Naive B cell (primary cell): ENCODE measurements around the gene PLD2. TPM values are rescaled to one million over a fixed set of nuclear protein-coding genes. Genes with fewer than 3 reads are reported as not detected.

ENCODE experiments used
- ATAC-seq, 2 donors: fragments of 150-1000 bp; cut with Tn5 transposase; 2 replicates each; pipeline ENCODE4 v1.10.0; 2021; ENCODE audit warnings: low read depth in 2 of 2, mild to moderate bottlenecking in 2 of 2, moderate library complexity in 2 of 2
- DNase-seq: peaks from one replicate; pipeline ENCODE4 v3.0.0; 2022
- H3K27ac Mint-ChIP-seq, 6 donors: one replicate each; pipeline ENCODE4 v1.8.0; 2020 to 2022; ENCODE audit warnings: mild to moderate bottlenecking in 6 of 6, mixed read lengths in 6 of 6, moderate library complexity in 5 of 6, inconsistent platforms in 2 of 6
- H3K27me3 Mint-ChIP-seq, 3 donors: one replicate each; pipeline ENCODE4 v1.8.0; 2021 to 2022; ENCODE audit warnings: mixed read lengths in 3 of 3, mild to moderate bottlenecking in 1 of 3
- H3K36me3 Mint-ChIP-seq, 2 donors: one replicate each; pipeline ENCODE4 v1.8.0; 2020 to 2022; ENCODE audit warnings: mixed read lengths in 2 of 2, inconsistent platforms in 1 of 2, mild to moderate bottlenecking in 1 of 2
- H3K4me1 Mint-ChIP-seq, 3 donors: one replicate each; pipeline ENCODE4 v1.8.0; 2020 to 2022; ENCODE audit warnings: mixed read lengths in 3 of 3, inconsistent platforms in 1 of 3, mild to moderate bottlenecking in 1 of 3, moderate library complexity in 1 of 3
- H3K4me3 Mint-ChIP-seq, 8 donors: one replicate each; pipeline ENCODE4 v1.8.0; 2020 to 2022; ENCODE audit warnings: mild to moderate bottlenecking in 8 of 8, mixed read lengths in 8 of 8, moderate library complexity in 8 of 8, inconsistent platforms in 2 of 8
- H3K9me3 Mint-ChIP-seq, 7 donors: one replicate each; pipeline ENCODE4 v1.8.0; 2020 to 2022; ENCODE audit warnings: mixed read lengths in 7 of 7, mild to moderate bottlenecking in 5 of 7, inconsistent platforms in 2 of 7, moderate library complexity in 1 of 7
- polyA plus RNA-seq, 6 donors: library from polyadenylated mRNA; unstranded; fragments of 300-500 nt; fragmentation: Illumina TruSeq; gene quantifications; one replicate each; pipeline ENCODE4 v1.2.3, GENCODE V29; 2021; ENCODE audit warnings: low read depth in 6 of 6

PLD2 gene
- polyA plus RNA-seq, 6 donors from 2014 or later, result 0.54 to 4.6 (median 3.7) TPM

- H3K4me3 Mint-ChIP-seq, result no peak overlapping the region
- H3K27me3 Mint-ChIP-seq, result peaks cover 60 to 71% (median 67%) of the 10 kb centered on the region in 3 donors
- DNase-seq, result no peak
- H3K9me3 Mint-ChIP-seq, result peaks cover 0 to 4% (median 0%) of the 10 kb centered on the region in 7 donors
- H3K36me3 Mint-ChIP-seq, result no peaks in the 10 kb centered on the region
- H3K4me1 Mint-ChIP-seq, result peaks cover 4 to 24% (median 15%) of the 10 kb centered on the region in 3 donors
- no peak overlapping the region for H3K27ac Mint-ChIP-seq
- no peak for ATAC-seq
Measured at GRCh38 chr17:4782652-4783051, 24.3 kb upstream of the PLD2 start.

- DNase-seq (no peak), ATAC-seq (no peak)
- H3K4me3 Mint-ChIP-seq, result peak overlapping the region in 7 of 8 donors; percentile 44 to 73 (median 58)
- peaks cover 0 to 2% (median 0%) of the 10 kb centered on the region in 7 donors for H3K9me3 Mint-ChIP-seq
- peaks cover 11 to 26% (median 18%) of the 10 kb centered on the region in 3 donors for H3K4me1 Mint-ChIP-seq
- peaks cover 49 to 76% (median 53%) of the 10 kb centered on the region in 3 donors for H3K27me3 Mint-ChIP-seq
- no peaks in the 10 kb centered on the region for H3K36me3 Mint-ChIP-seq
- H3K27ac Mint-ChIP-seq, result peak overlapping the region in 1 of 6 donors; percentile 56
Measured at GRCh38 chr17:4785311-4786105, 21.4 kb upstream of the PLD2 start.

GRCh38 chr17:4786106-4786511 lies 20.8 kb upstream of the PLD2 start, which contains the start of gene VMO1:
VMO1 (minus strand) TSS chr17:4786364; CDS start chr17:4786352, 12 bp downstream.
- peak within 1 kb of the TSS in 7 of 8 donors; percentile 53 to 80 (median 64) for H3K4me3 Mint-ChIP-seq
- peaks cover 47 to 71% (median 49%) of the 10 kb centered on the region in 3 donors for H3K27me3 Mint-ChIP-seq
- H3K4me1 Mint-ChIP-seq, result peaks cover 15 to 30% (median 23%) of the 10 kb centered on the region in 3 donors
- ATAC-seq (no peak), DNase-seq (no peak)
- no peaks in the 10 kb centered on the region for H3K36me3 Mint-ChIP-seq
- H3K9me3 Mint-ChIP-seq, result peaks cover 0 to 3% (median 0%) of the 10 kb centered on the region in 7 donors
- H3K27ac Mint-ChIP-seq, result peak within 1 kb of the TSS in 1 of 6 donors; percentile 56

GRCh38 chr17:4786516-4786915 lies 20.4 kb upstream of the PLD2 start:
- peaks cover 47 to 71% (median 49%) of the 10 kb centered on the region in 3 donors for H3K27me3 Mint-ChIP-seq
- H3K27ac Mint-ChIP-seq, result no peak overlapping the region
- peaks cover 15 to 30% (median 23%) of the 10 kb centered on the region in 3 donors for H3K4me1 Mint-ChIP-seq
- H3K4me3 Mint-ChIP-seq, result peak overlapping the region in 4 of 8 donors; percentile 58 to 69 (median 60)
- H3K36me3 Mint-ChIP-seq, result no peaks in the 10 kb centered on the region
- DNase-seq (no peak), ATAC-seq (no peak)
- H3K9me3 Mint-ChIP-seq, result peaks cover 0 to 3% (median 0%) of the 10 kb centered on the region in 7 donors

GRCh38 chr17:4788159-4788806 lies 18.7 kb upstream of the PLD2 start:
- peaks cover 15 to 30% (median 23%) of the 10 kb centered on the region in 3 donors for H3K4me1 Mint-ChIP-seq
- no peak for ATAC-seq
- no peak overlapping the region for H3K27ac Mint-ChIP-seq
- H3K27me3 Mint-ChIP-seq, result peaks cover 39 to 58% (median 40%) of the 10 kb centered on the region in 3 donors
- no peaks in the 10 kb centered on the region for H3K36me3 Mint-ChIP-seq
- no peak for DNase-seq
- peaks cover 0 to 1% (median 0%) of the 10 kb centered on the region in 7 donors for H3K9me3 Mint-ChIP-seq
- H3K4me3 Mint-ChIP-seq, result peak overlapping the region in 7 of 8 donors; percentile 20 to 80 (median 57)

- H3K27ac Mint-ChIP-seq, result peak within 1 kb of the TSS in 1 of 6 donors; percentile 42
- H3K9me3 Mint-ChIP-seq, result peaks cover 0 to 1% (median 0%) of the 10 kb centered on the region in 7 donors
- H3K4me1 Mint-ChIP-seq, result peaks cover 15 to 30% (median 23%) of the 10 kb centered on the region in 3 donors
Measured at GRCh38 chr17:4788807-4789700, 17.9 kb upstream of the PLD2 start, which contains the start of gene GLTPD2. GLTPD2 (plus strand) TSS chr17:4788964; CDS start chr17:4789012, 48 bp downstream.

GRCh38 chr17:4789701-4789950 lies 17.3 kb upstream of the PLD2 start:
- Mint-ChIP-seq H3K27ac (peak overlapping the region in 1 of 6 donors; percentile 42), H3K27me3 (peaks cover 38 to 46% (median 41%) of the 10 kb centered on the region in 3 donors), H3K9me3 (peaks cover 0 to 1% (median 0%) of the 10 kb centered on the region in 7 donors), H3K36me3 (no peaks in the 10 kb centered on the region), H3K4me1 (peaks cover 15 to 30% (median 23%) of the 10 kb centered on the region in 3 donors), H3K4me3 (peak overlapping the region; percentile 75 to 89 (median 78))
- peak; percentile 49 to 52 for ATAC-seq
- DNase-seq, result no peak

More at GRCh38 chr17:4788807-4789700, 17.9 kb upstream of the PLD2 start, which contains the start of gene GLTPD2:
- ATAC-seq (no peak), DNase-seq (no peak)
- Mint-ChIP-seq H3K36me3 (no peaks in the 10 kb centered on the region), H3K27me3 (peaks cover 38 to 51% (median 40%) of the 10 kb centered on the region in 3 donors), H3K4me3 (peak within 1 kb of the TSS; percentile 75 to 89 (median 80))

- Mint-ChIP-seq H3K4me3 (peak overlapping the region; percentile 76 to 93 (median 86)), H3K36me3 (no peaks in the 10 kb centered on the region), H3K27ac (peak overlapping the region in 5 of 6 donors; percentile 7 to 70 (median 39)), H3K4me1 (peaks cover 15 to 27% (median 23%) of the 10 kb centered on the region in 3 donors), H3K27me3 (peaks cover 38 to 45% (median 41%) of the 10 kb centered on the region in 3 donors), H3K9me3 (peaks cover 0 to 1% (median 0%) of the 10 kb centered on the region in 7 donors)
- DNase-seq, result peak; percentile 79
- peak; percentile 91 to 94 for ATAC-seq
Measured at GRCh38 chr17:4789951-4790704, 16.8 kb upstream of the PLD2 start.

GRCh38 chr17:4790705-4791088 lies 16.3 kb upstream of the PLD2 start:
- Mint-ChIP-seq H3K4me3 (peak overlapping the region; percentile 76 to 93 (median 86)), H3K9me3 (peaks cover 0 to 1% (median 0%) of the 10 kb centered on the region in 7 donors), H3K27me3 (peaks cover 34 to 39% (median 35%) of the 10 kb centered on the region in 3 donors), H3K36me3 (no peaks in the 10 kb centered on the region), H3K4me1 (peaks cover 15 to 25% (median 20%) of the 10 kb centered on the region in 3 donors), H3K27ac (peak overlapping the region in 4 of 6 donors; percentile 7 to 70 (median 44))
- no peak for ATAC-seq
- no peak for DNase-seq

GRCh38 chr17:4795168-4795567 lies 11.8 kb upstream of the PLD2 start:
- H3K4me3 Mint-ChIP-seq, result peak overlapping the region in 5 of 8 donors; percentile 35 to 100 (median 99)
- H3K27ac Mint-ChIP-seq, result peak overlapping the region in 1 of 6 donors; percentile 61
- peaks cover 0 to 1% (median 0%) of the 10 kb centered on the region in 7 donors for H3K9me3 Mint-ChIP-seq

GRCh38 chr17:4796552-4796920 lies 10.4 kb upstream of the PLD2 start:
- Mint-ChIP-seq H3K27me3 (peaks cover 0 to 9% (median 8%) of the 10 kb centered on the region in 3 donors), H3K9me3 (peaks cover 0 to 1% (median 0%) of the 10 kb centered on the region in 7 donors), H3K36me3 (no peaks in the 10 kb centered on the region), H3K27ac (peak overlapping the region in 4 of 6 donors; percentile 76 to 99 (median 96)), H3K4me3 (peak overlapping the region; percentile 92 to 100 (median 99)), H3K4me1 (peaks cover 13 to 19% (median 18%) of the 10 kb centered on the region in 3 donors)
- no peak for ATAC-seq
- no peak for DNase-seq

More at GRCh38 chr17:4795168-4795567, 11.8 kb upstream of the PLD2 start:
- no peaks in the 10 kb centered on the region for H3K36me3 Mint-ChIP-seq
- H3K27me3 Mint-ChIP-seq, result peaks cover 0 to 12% (median 8%) of the 10 kb centered on the region in 3 donors
- H3K4me1 Mint-ChIP-seq, result peaks cover 19 to 22% (median 21%) of the 10 kb centered on the region in 3 donors
- ATAC-seq, result no peak
- DNase-seq, result no peak
